ENCODE results near the gene NDUFS1.

Gene NDUFS1

GRCh38 chr2:206068207-206068606 lies 91.0 kb downstream of the NDUFS1 start:
- DNase-seq, result no peak
